Mesenchymal stem cell (in vitro differentiated cells and primary cell): Measurements from ENCODE around the gene TMEM107.

Source experiments
- DNase-seq: peaks from one replicate; pipeline ENCODE4 v3.0.0-alpha.2; 2013
- H2AFZ ChIP-seq: one replicate; pipeline ENCODE4 v1.6.1; 2013; ENCODE audit warnings: low read depth, mild to moderate bottlenecking, control low read depth, inconsistent platforms, low read length, moderate library complexity
- H2AK5ac ChIP-seq: 2 replicates; pipeline ENCODE4 v1.6.1; 2013; ENCODE audit warnings: low read length, moderate library complexity, mild to moderate bottlenecking, inconsistent platforms; ENCODE audit not compliant: severe bottlenecking
- H2BK120ac ChIP-seq: one replicate; pipeline ENCODE4 v1.6.1; 2013; ENCODE audit warnings: low read depth, mild to moderate bottlenecking, inconsistent platforms, low read length, moderate library complexity
- H2BK12ac ChIP-seq, 2 experiments: one replicate each; pipeline ENCODE4 v1.6.1; 2013; ENCODE audit warnings: inconsistent platforms in 2 of 2, low read length in 2 of 2, mild to moderate bottlenecking in 2 of 2, moderate library complexity in 2 of 2, control low read depth in 1 of 2
- H2BK15ac ChIP-seq: one replicate; pipeline ENCODE4 v1.6.1; 2013; ENCODE audit warnings: mild to moderate bottlenecking, low read depth, inconsistent platforms; ENCODE audit not compliant: poor library complexity, severe bottlenecking
- H2BK5ac ChIP-seq: 2 replicates; pipeline ENCODE4 v1.6.1; 2013; ENCODE audit warnings: low read depth, mild to moderate bottlenecking, low read length, control low read depth, inconsistent platforms; ENCODE audit not compliant: poor library complexity, severe bottlenecking
- H3K14ac ChIP-seq, 2 experiments: one replicate each; pipeline ENCODE4 v1.6.1; 2013; ENCODE audit warnings: inconsistent platforms in 2 of 2, low read length in 2 of 2, control low read depth in 1 of 2, mild to moderate bottlenecking in 1 of 2, moderate library complexity in 1 of 2
- H3K18ac ChIP-seq, 2 experiments: one replicate each; pipeline ENCODE4 v1.6.1; 2013; ENCODE audit warnings: inconsistent platforms in 2 of 2, low read length in 2 of 2, control low read depth in 1 of 2, low read depth in 1 of 2, mild to moderate bottlenecking in 1 of 2
- H3K23ac ChIP-seq, 2 experiments: one replicate each; pipeline ENCODE4 v1.6.1; 2013; ENCODE audit warnings: inconsistent platforms in 2 of 2, low read length in 2 of 2, mild to moderate bottlenecking in 2 of 2, moderate library complexity in 2 of 2, control low read depth in 1 of 2
- H3K27ac ChIP-seq: 2 replicates; pipeline ENCODE4 v1.5.1; 2013; ENCODE audit warnings: mild to moderate bottlenecking, moderate library complexity, low read length, control low read depth, inconsistent platforms; ENCODE audit not compliant: poor library complexity, severe bottlenecking
- H3K27me3 ChIP-seq, 2 experiments: 2 replicates each; pipeline versions ENCODE4 v1.6.1 to v1.7.0; 2013; ENCODE audit warnings: low read length in 2 of 2, mild to moderate bottlenecking in 2 of 2, moderate library complexity in 2 of 2, control low read depth in 1 of 2, inconsistent platforms in 1 of 2; ENCODE audit not compliant: control insufficient read depth in 1 of 2, insufficient read depth in 1 of 2
- H3K36me3 ChIP-seq, 2 experiments: 2 replicates each; pipeline versions ENCODE4 v1.6.1 to v1.7.0; 2013; ENCODE audit warnings: low read length in 2 of 2, control low read depth in 1 of 2, inconsistent platforms in 1 of 2, low read depth in 1 of 2, mild to moderate bottlenecking in 1 of 2; ENCODE audit not compliant: insufficient read depth in 2 of 2, control insufficient read depth in 1 of 2
- H3K4ac ChIP-seq, 2 experiments: one replicate each; pipeline ENCODE4 v1.6.1; 2013; ENCODE audit warnings: inconsistent platforms in 2 of 2, low read length in 2 of 2, mild to moderate bottlenecking in 2 of 2, moderate library complexity in 2 of 2, control low read depth in 1 of 2, low read depth in 1 of 2
- H3K4me1 ChIP-seq: 2 replicates; pipeline ENCODE4 v1.6.1; 2013; ENCODE audit warnings: low read depth, low read length, control low read depth; ENCODE audit not compliant: control insufficient read depth, insufficient read depth
- H3K4me2 ChIP-seq: 2 replicates; pipeline ENCODE4 v1.6.1; 2013; ENCODE audit warnings: low read length, mild to moderate bottlenecking, inconsistent platforms; ENCODE audit not compliant: poor library complexity, severe bottlenecking
- H3K4me3 ChIP-seq, 2 experiments: 2 replicates each; pipeline versions ENCODE4 v1.5.1 to v1.7.0; 2013; ENCODE audit warnings: low read length in 2 of 2, mild to moderate bottlenecking in 2 of 2, control low read depth in 1 of 2, low read depth in 1 of 2; ENCODE audit not compliant: insufficient read depth in 1 of 2
- H3K79me1 ChIP-seq: replicated peaks from 2 replicates; pipeline ENCODE4 v1.6.1; 2013; ENCODE audit warnings: mild to moderate bottlenecking, control low read depth, low read length, inconsistent platforms; ENCODE audit not compliant: poor library complexity, severe bottlenecking
- H3K9ac ChIP-seq: 2 replicates; pipeline ENCODE4 v1.7.0; 2013; ENCODE audit warnings: mild to moderate bottlenecking, low read length, moderate library complexity
- H3K9me3 ChIP-seq: 2 replicates; pipeline ENCODE4 v1.7.0; 2013; ENCODE audit warnings: mild to moderate bottlenecking, low read length; ENCODE audit not compliant: control insufficient read depth
- H4K8ac ChIP-seq: one replicate; pipeline ENCODE4 v1.6.1; 2013; ENCODE audit warnings: inconsistent platforms, mild to moderate bottlenecking, low read length, moderate library complexity
- H4K91ac ChIP-seq: one replicate; pipeline ENCODE4 v1.6.1; 2013; ENCODE audit warnings: mild to moderate bottlenecking, low read length, inconsistent platforms
- WGBS: methylation state at CpG from one replicate; pipeline ENCODE4 v1.1.7; 2013; ENCODE audit warnings: mixed read lengths; 5-methylcytosine and 5-hydroxymethylcytosine counted together

Gene TMEM107

DNA sequence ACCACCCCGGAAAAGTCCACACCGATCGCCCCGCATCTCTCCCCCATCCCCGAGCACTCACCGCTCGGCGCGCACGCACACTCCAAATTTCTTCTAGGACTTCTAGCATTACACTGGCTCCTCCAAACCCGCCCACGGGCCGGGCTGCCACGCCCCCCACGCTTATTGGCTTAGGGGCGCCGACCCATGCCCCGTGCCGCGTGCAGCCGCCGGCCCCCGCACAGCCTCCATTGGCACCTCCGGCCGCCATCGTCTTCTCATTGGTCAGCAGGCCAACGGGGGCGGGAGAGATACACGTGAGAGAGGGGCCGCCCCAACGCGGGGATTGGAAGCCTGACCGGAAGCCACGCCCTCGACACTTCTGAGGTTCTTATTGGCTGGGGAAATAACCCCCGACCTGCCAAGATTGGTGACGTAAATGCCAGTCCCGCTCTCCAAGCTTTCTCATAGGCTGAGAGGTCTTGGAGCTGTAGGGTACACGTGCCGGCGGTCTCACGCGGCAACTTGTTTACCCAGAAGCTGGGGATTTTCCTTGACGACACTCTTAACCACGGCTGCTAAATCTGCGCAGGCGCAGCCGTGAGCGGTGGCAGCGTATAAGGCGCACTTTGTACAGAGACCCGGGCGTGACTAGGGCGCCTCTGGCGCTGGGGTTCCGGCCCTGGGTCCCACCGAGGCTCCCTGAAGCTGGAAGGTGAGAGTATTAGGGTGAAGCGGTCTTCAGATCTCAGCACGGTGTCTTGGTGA is 19.8 kb downstream of the TMEM107 start:
- Histone ChIP-seq H3K4me1 (peaks cover 37% of the 10 kb centered on the region), H3K23ac (no peak overlapping the region), H3K4me2 (peak overlapping the region; percentile 91), H3K9ac (peak overlapping the region; percentile 98), H4K91ac (peak overlapping the region; percentile 53), H2BK15ac (peak overlapping the region; percentile 61), H3K27me3 (no peaks in the 10 kb centered on the region), H2BK120ac (peak overlapping the region; percentile 83), H3K4me3 (peak overlapping the region; percentile 63 to 92), H2BK5ac (no peak overlapping the region), H3K36me3 (peaks cover 19 to 24% of the 10 kb centered on the region in 2 experiments), H3K9me3 (no peaks in the 10 kb centered on the region), H3K79me1 (peaks cover 26% of the 10 kb centered on the region), H4K8ac (peak overlapping the region; percentile 85), H3K18ac (peak overlapping the region in 1 of 2 experiments; percentile 87), H2AFZ (no peak overlapping the region), H2AK5ac (peak overlapping the region; percentile 43), H3K27ac (peak overlapping the region; percentile 95), H2BK12ac (peak overlapping the region; percentile 70 to 94), H3K4ac (peak overlapping the region in 1 of 2 experiments; percentile 85), H3K14ac (no peak overlapping the region)
- under 1% methylated on average over 59 of the region's 59 CpGs for WGBS
- DNase-seq, result peak; percentile 100

DNA sequence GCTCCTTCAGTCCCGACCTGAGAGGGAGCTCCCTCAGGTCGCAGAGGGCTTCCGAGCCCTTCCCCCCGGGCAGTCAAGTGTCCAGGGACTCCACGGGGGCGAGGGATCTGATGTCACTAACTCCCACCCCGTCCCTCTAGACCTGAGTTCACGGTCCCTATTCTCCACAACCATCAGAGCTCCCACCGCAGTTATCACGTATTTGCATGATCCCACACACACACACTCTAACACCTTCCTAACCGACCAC is 20.3 kb downstream of the TMEM107 start:
- Histone ChIP-seq H3K18ac (peak overlapping the region in 1 of 2 experiments; percentile 87), H2BK120ac (peak overlapping the region; percentile 83), H2BK12ac (peak overlapping the region in 1 of 2 experiments; percentile 94), H2AK5ac (peak overlapping the region; percentile 12), H3K9me3 (no peaks in the 10 kb centered on the region), H3K79me1 (peaks cover 25% of the 10 kb centered on the region), H3K27ac (peak overlapping the region; percentile 55), H4K91ac (peak overlapping the region; percentile 76), H4K8ac (peak overlapping the region; percentile 69), H3K4me2 (peak overlapping the region; percentile 91), H3K27me3 (no peaks in the 10 kb centered on the region), H3K23ac (no peak overlapping the region), H3K14ac (no peak overlapping the region), H2BK15ac (peak overlapping the region; percentile 98), H3K9ac (peak overlapping the region; percentile 98), H3K4me3 (peak overlapping the region; percentile 63 to 92), H2BK5ac (no peak overlapping the region), H3K36me3 (peaks cover 14 to 21% of the 10 kb centered on the region in 2 experiments), H2AFZ (no peak overlapping the region), H3K4me1 (peaks cover 39% of the 10 kb centered on the region), H3K4ac (peak overlapping the region in 1 of 2 experiments; percentile 85)
- WGBS, result 9% methylated on average over 11 of the region's 11 CpGs
- DNase-seq, result no peak

DNA sequence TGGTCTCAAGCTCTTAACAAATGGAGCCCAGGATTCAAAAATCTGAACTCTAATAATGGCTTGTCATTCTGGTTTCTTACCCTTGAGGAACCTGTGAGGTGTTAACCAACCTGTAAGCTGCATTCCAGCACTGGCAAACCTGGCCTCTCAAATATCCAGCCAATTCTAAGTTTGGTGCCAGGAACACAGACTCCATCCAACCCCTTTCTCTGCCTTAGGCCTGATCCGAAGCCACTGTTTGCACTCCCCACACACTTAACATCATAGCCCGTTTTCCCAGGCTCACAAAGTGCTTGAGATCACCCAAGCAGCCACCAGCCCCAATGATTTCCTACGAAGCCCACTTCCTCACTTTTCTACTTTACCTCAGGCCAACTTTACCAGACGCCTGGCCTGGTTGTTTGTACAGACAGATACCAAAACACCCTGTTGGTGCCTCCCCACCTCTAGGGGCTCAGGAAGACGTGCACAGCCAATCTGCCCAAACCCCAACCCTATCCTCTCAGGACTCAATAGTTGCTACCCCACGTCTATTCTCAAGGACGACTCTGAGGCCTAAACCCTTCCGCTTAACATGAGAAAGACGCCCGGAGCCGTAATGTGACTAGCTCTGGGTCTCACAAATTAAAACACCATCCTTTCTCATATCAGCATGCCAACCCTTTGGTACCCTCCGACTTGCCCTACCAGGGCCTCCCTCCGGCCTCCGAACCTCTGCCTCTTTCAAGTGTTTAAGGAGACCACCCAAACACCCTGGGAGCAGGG is 20.8 kb downstream of the TMEM107 start:
- Histone ChIP-seq H2AK5ac (peak overlapping the region; percentile 12), H4K91ac (peak overlapping the region; percentile 76), H3K4ac (peak overlapping the region; percentile 78 to 85), H3K79me1 (peaks cover 25% of the 10 kb centered on the region), H2BK15ac (peak overlapping the region; percentile 98), H4K8ac (peak overlapping the region; percentile 69), H2BK5ac (no peak overlapping the region), H3K36me3 (peaks cover 10 to 19% of the 10 kb centered on the region in 2 experiments), H3K27me3 (no peaks in the 10 kb centered on the region), H3K27ac (peak overlapping the region; percentile 55), H2BK12ac (peak overlapping the region; percentile 15 to 86), H3K4me1 (peaks cover 40% of the 10 kb centered on the region), H3K9me3 (no peaks in the 10 kb centered on the region), H3K9ac (peak overlapping the region; percentile 98), H2AFZ (no peak overlapping the region), H2BK120ac (peak overlapping the region; percentile 83), H3K23ac (no peak overlapping the region), H3K18ac (peak overlapping the region; percentile 37 to 92), H3K4me2 (peak overlapping the region; percentile 91), H3K14ac (no peak overlapping the region), H3K4me3 (peak overlapping the region; percentile 63 to 92)
- 50% methylated on average over 14 of the region's 14 CpGs for WGBS
- no peak for DNase-seq

DNA sequence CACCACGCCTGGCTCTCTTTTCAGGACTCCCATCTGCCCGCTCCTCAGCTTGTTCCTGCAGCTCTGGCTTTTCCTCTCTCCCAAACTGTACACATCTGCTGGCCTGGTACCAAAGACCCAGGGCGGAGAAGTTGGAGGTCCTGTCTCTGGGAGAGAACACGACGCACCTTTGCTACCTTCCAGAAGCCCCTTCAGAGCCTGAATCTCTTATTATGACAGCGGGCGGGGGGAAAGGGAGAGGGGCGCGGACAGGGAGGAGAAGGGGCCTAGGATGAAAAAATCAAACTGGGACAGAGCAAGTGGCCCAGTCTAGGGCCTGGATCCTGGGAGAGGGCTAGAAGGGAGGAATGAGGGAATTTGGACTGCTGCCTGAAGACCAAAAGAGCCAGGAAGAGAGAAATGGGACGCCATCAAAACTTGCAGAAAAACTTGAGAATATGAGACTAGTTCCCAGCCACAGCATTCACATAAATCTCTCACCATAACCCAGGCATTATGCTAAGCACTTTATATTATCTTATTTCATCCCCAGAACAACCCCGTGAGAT is 21.5 kb downstream of the TMEM107 start:
- no peak overlapping the region for H3K23ac ChIP-seq
- peak overlapping the region in 1 of 2 experiments; percentile 92 for H3K4me3 ChIP-seq
- peak overlapping the region; percentile 65 for H2BK120ac ChIP-seq
- peak overlapping the region; percentile 74 for H2AK5ac ChIP-seq
- peak overlapping the region; percentile 80 for H3K4me2 ChIP-seq
- H2BK5ac ChIP-seq, result peak overlapping the region; percentile 54
- peaks cover 29% of the 10 kb centered on the region for H3K79me1 ChIP-seq
- H3K9ac ChIP-seq, result peak overlapping the region; percentile 98
- H4K8ac ChIP-seq, result peak overlapping the region; percentile 74
- peaks cover 10 to 23% of the 10 kb centered on the region in 2 experiments for H3K36me3 ChIP-seq
- H3K18ac ChIP-seq, result peak overlapping the region; percentile 77 to 92
- H3K4ac ChIP-seq, result peak overlapping the region; percentile 13 to 20
- no peaks in the 10 kb centered on the region for H3K27me3 ChIP-seq
- peak overlapping the region; percentile 89 for H3K27ac ChIP-seq
- DNase-seq, result no peak
- no peak overlapping the region for H2AFZ ChIP-seq
- H4K91ac ChIP-seq, result peak overlapping the region; percentile 64
- peak overlapping the region; percentile 17 to 71 for H2BK12ac ChIP-seq
- H2BK15ac ChIP-seq, result peak overlapping the region; percentile 73
- H3K4me1 ChIP-seq, result peaks cover 44% of the 10 kb centered on the region
- WGBS, result 60% methylated on average over 8 of the region's 11 CpGs
- H3K9me3 ChIP-seq, result no peaks in the 10 kb centered on the region
- H3K14ac ChIP-seq, result no peak overlapping the region
